ENCODE results near the gene RGS7.
"Not testable (repeated sequence)": the region's sequence is repeated elsewhere in the genome, so short reads cannot be mapped to it uniquely, and the experiment has no call there.

The RGS7 gene

GRCh38 chr1:241007668-241008067, 349.3 kb downstream of the RGS7 start:
- H3K4me1 ChIP-seq (ENCODE audit: insufficient read depth, low read length) = peaks cover 27% of the 10 kb centered on the region
- no peak overlapping the region for H3K4me3 ChIP-seq (ENCODE audit: low read length)
- H3K9ac ChIP-seq (ENCODE audit: low read depth, low read length) = no peak overlapping the region
- H3K9me3 ChIP-seq (ENCODE audit: insufficient read depth, low read depth, low read length) = no peaks in the 10 kb centered on the region
- no peaks in the 10 kb centered on the region for H3K36me3 ChIP-seq (ENCODE audit: insufficient read depth, low read depth, low read length)
- no peak overlapping the region for H3K27ac ChIP-seq (ENCODE audit: low read length)
- H3K27me3 ChIP-seq (ENCODE audit: insufficient read depth, low read length) = no peaks in the 10 kb centered on the region

DNA sequence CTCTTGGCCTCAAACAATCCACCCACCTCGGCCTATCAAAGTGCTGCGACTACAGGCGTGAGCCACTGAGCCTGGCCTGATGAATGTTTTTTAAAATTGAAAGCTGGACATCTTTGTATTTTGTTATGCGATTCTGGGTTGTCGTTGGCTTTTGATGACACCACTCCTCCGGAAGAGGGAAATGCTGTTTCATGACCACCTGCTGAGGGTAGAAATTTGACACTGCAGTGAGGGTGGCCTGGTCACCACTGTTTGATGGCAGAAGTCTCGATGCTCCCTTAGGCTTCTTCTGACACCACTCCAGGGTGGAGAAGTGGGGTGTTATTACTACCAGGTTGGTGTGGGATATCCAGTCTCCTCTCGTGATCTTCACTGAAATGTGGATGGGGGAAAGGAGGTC, 357.2 kb downstream of the RGS7 start:
- H3K9me3 ChIP-seq (ENCODE audit: insufficient read depth, low read depth, low read length) = no peaks in the 10 kb centered on the region
- no peaks in the 10 kb centered on the region for H3K4me1 ChIP-seq (ENCODE audit: insufficient read depth, low read length)
- no peak overlapping the region for H3K27ac ChIP-seq (ENCODE audit: low read length)
- no peak overlapping the region for H3K9ac ChIP-seq (ENCODE audit: low read depth, low read length)
- no peak overlapping the region for H3K4me3 ChIP-seq (ENCODE audit: low read length)
- no peaks in the 10 kb centered on the region for H3K36me3 ChIP-seq (ENCODE audit: insufficient read depth, low read depth, low read length)
- no peaks in the 10 kb centered on the region for H3K27me3 ChIP-seq (ENCODE audit: insufficient read depth, low read length)

GRCh38 chr1:240998441-240999015, 358.5 kb downstream of the RGS7 start:
- no peak overlapping the region for H3K27ac ChIP-seq (ENCODE audit: low read length)
- H3K4me1 ChIP-seq (ENCODE audit: insufficient read depth, low read length) = no peaks in the 10 kb centered on the region
- H3K9me3 ChIP-seq (ENCODE audit: insufficient read depth, low read depth, low read length) = no peaks in the 10 kb centered on the region
- H3K27me3 ChIP-seq (ENCODE audit: insufficient read depth, low read length) = no peaks in the 10 kb centered on the region
- no peaks in the 10 kb centered on the region for H3K36me3 ChIP-seq (ENCODE audit: insufficient read depth, low read depth, low read length)
- H3K9ac ChIP-seq (ENCODE audit: low read depth, low read length) = no peak overlapping the region
- H3K4me3 ChIP-seq (ENCODE audit: low read length) = no peak overlapping the region

DNA sequence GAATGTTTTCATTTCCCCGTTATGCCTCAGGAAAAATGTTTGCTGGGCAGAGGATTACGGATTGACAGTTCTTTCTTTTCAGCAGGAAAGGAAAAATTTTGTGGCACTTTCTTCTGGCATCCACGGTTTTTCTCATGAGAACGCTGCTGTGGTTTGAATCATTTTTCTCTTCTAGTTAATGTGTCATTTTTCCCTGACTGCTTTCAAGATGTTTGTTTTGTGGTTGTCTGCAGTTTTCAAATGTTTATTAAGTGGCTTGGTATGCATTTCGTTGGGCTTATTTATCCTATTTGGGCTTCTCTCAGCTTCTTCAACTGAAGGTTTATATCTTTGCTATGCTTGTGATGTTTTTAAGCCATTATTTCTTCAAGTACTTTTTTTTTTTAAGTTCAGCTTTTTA, 359.0 kb downstream of the RGS7 start:
- no peaks in the 10 kb centered on the region for H3K27me3 ChIP-seq (ENCODE audit: insufficient read depth, low read length)
- no peak overlapping the region for H3K4me3 ChIP-seq (ENCODE audit: low read length)
- no peaks in the 10 kb centered on the region for H3K4me1 ChIP-seq (ENCODE audit: insufficient read depth, low read length)

DNA sequence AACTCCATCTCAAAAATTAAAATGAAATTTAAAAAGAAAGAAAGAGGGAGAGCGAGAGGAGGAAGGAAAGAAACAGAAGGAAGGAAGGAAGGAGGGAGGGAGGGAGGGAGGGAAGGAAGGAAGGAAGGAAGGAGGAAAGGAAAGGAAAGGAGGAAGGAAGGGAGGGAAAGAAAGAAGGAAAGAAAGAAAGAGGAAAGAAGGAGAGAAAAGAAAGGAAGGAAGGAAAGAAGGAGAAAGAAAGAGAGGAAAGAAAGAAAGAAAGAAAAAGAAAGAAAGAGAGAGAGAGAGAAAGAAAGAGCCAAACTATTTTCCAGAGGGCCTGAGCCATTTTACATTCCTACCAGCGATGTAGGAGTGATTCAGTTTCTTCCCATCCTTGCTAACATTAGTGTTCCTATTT, 364.0 kb downstream of the RGS7 start:
- Histone ChIP-seq H3K9ac (ENCODE audit: low read depth, low read length) (no peak overlapping the region), H3K4me1 (ENCODE audit: insufficient read depth, low read length) (peaks cover 2% of the 10 kb centered on the region; the same call in 1 of the 2 replicates), H3K4me3 (ENCODE audit: low read length) (no peak overlapping the region), H3K27me3 (ENCODE audit: insufficient read depth, low read length) (no peaks in the 10 kb centered on the region), H3K9me3 (ENCODE audit: insufficient read depth, low read depth, low read length) (no peaks in the 10 kb centered on the region), H3K27ac (ENCODE audit: low read length) (no peak overlapping the region), H3K36me3 (ENCODE audit: insufficient read depth, low read depth, low read length) (no peaks in the 10 kb centered on the region)

More for the DNA sequence above, 359.0 kb downstream of the RGS7 start:
- Histone ChIP-seq H3K27ac (ENCODE audit: low read length) (no peak overlapping the region), H3K9ac (ENCODE audit: low read depth, low read length) (no peak overlapping the region), H3K36me3 (ENCODE audit: insufficient read depth, low read depth, low read length) (no peaks in the 10 kb centered on the region), H3K9me3 (ENCODE audit: insufficient read depth, low read depth, low read length) (no peaks in the 10 kb centered on the region)

GRCh38 chr1:240991230-240991629, 365.8 kb downstream of the RGS7 start:
- Histone ChIP-seq H3K36me3 (ENCODE audit: insufficient read depth, low read depth, low read length) (no peaks in the 10 kb centered on the region), H3K4me1 (ENCODE audit: insufficient read depth, low read length) (peaks cover 2% of the 10 kb centered on the region; the same call in 1 of the 2 replicates), H3K9me3 (ENCODE audit: insufficient read depth, low read depth, low read length) (no peaks in the 10 kb centered on the region), H3K4me3 (ENCODE audit: low read length) (no peak overlapping the region), H3K27ac (ENCODE audit: low read length) (no peak overlapping the region), H3K9ac (ENCODE audit: low read depth, low read length) (no peak overlapping the region), H3K27me3 (ENCODE audit: insufficient read depth, low read length) (no peaks in the 10 kb centered on the region)

- H3K9ac ChIP-seq (ENCODE audit: low read depth, low read length) = no peak overlapping the region
- H3K4me1 ChIP-seq (ENCODE audit: insufficient read depth, low read length) = peaks cover 6% of the 10 kb centered on the region; the same call in 1 of the 2 replicates
- H3K27ac ChIP-seq (ENCODE audit: low read length) = no peak overlapping the region
- H3K4me3 ChIP-seq (ENCODE audit: low read length) = no peak overlapping the region
- H3K27me3 ChIP-seq (ENCODE audit: insufficient read depth, low read length) = no peaks in the 10 kb centered on the region
- no peaks in the 10 kb centered on the region for H3K9me3 ChIP-seq (ENCODE audit: insufficient read depth, low read depth, low read length)
- H3K36me3 ChIP-seq (ENCODE audit: insufficient read depth, low read depth, low read length) = no peaks in the 10 kb centered on the region
Observed at GRCh38 chr1:240987928-240988327, 369.1 kb downstream of the RGS7 start.

DNA sequence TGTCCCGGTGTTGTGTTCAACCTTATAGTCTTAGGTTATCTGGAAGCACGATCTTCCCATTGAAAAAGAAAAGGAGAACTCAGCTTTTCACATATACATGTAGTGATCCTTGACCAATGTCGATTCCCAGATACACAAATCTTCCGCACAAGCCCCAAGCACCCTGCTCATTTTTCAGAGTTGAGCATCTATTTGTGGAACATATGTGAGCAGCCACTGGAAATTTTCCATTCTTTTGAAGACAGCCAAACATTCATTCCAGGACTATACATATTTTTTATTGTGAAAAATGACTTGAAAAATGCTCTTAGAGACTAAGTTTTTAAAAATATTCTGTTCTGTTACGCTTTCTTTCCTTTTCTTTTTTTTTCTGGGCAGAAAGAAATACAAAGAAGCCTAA, 371.9 kb downstream of the RGS7 start:
- peaks cover 4% of the 10 kb centered on the region; the same call in 1 of the 2 replicates for H3K4me1 ChIP-seq (ENCODE audit: insufficient read depth, low read length)
- no peaks in the 10 kb centered on the region for H3K36me3 ChIP-seq (ENCODE audit: insufficient read depth, low read depth, low read length)
- no peaks in the 10 kb centered on the region for H3K27me3 ChIP-seq (ENCODE audit: insufficient read depth, low read length)
- no peak overlapping the region for H3K9ac ChIP-seq (ENCODE audit: low read depth, low read length)
- no peak overlapping the region for H3K4me3 ChIP-seq (ENCODE audit: low read length)
- H3K27ac ChIP-seq (ENCODE audit: low read length) = no peak overlapping the region
- no peaks in the 10 kb centered on the region for H3K9me3 ChIP-seq (ENCODE audit: insufficient read depth, low read depth, low read length)

DNA sequence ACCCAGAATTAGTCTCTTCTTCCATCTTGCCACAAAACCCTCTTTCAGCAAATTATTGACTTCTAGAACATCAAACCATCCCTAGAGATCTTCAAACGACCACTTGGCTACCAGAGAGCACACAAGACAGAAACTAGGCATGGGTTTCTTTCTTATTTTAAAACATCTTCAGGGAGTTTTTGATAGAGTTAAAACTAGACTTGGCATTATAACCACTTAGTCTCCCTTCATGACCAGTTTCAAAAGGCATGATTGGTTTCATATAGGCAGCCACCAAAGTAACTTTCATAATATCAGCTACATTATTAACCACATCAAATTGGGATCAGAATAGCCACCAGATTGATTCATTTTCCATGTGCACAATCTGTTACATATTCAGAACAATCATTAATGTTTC, 376.7 kb downstream of the RGS7 start:
- H3K4me3 ChIP-seq (ENCODE audit: low read length) = no peak overlapping the region
- H3K9ac ChIP-seq (ENCODE audit: low read depth, low read length) = no peak overlapping the region
- H3K36me3 ChIP-seq (ENCODE audit: insufficient read depth, low read depth, low read length) = no peaks in the 10 kb centered on the region
- H3K4me1 ChIP-seq (ENCODE audit: insufficient read depth, low read length) = peaks cover 4% of the 10 kb centered on the region; the same call in 1 of the 2 replicates
- H3K27ac ChIP-seq (ENCODE audit: low read length) = no peak overlapping the region
- no peaks in the 10 kb centered on the region for H3K9me3 ChIP-seq (ENCODE audit: insufficient read depth, low read depth, low read length)
- no peaks in the 10 kb centered on the region for H3K27me3 ChIP-seq (ENCODE audit: insufficient read depth, low read length)

DNA sequence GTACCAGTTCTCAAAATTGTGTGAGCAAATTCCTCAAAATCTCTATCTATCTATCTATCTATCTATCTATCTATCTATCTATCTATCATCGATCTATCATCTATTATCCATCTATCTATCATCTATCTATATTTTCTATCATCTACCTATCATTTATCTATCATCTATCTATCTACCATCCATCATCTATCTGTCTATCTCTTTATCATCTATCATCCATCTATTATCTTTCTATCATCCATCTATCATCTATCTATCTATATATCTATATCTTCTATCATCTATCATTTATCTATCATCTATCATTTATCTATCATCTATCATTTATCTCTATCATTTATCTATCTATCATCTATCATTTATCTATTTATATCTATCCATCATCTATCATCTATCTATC, 380.3 kb downstream of the RGS7 start:
- no peaks in the 10 kb centered on the region for H3K36me3 ChIP-seq (ENCODE audit: insufficient read depth, low read depth, low read length)
- H3K4me1 ChIP-seq (ENCODE audit: insufficient read depth, low read length) = no peaks in the 10 kb centered on the region
- H3K27ac ChIP-seq (ENCODE audit: low read length) = no peak overlapping the region
- H3K9ac ChIP-seq (ENCODE audit: low read depth, low read length) = no peak overlapping the region
- H3K9me3 ChIP-seq (ENCODE audit: insufficient read depth, low read depth, low read length) = no peaks in the 10 kb centered on the region
- no peaks in the 10 kb centered on the region for H3K27me3 ChIP-seq (ENCODE audit: insufficient read depth, low read length)
- H3K4me3 ChIP-seq (ENCODE audit: low read length) = no peak overlapping the region

DNA sequence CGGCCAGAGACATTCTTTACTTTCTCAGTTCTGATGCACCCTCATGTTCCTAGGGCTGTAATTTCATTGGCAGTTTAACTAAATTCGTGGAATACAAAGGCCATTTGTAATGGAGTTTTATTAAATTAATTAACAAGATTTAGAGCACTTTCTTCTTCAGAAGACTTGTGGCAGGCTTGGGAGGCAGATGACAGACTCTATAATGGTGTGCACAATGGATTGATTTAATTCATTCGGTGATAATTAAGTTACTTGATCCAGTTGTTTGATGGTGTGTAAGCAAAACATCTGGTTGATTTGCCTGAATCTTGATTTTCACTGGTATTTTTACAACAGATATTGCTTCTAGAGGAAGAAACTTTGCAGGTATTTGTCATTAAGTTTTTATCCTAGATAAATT, 383.1 kb downstream of the RGS7 start:
- Histone ChIP-seq H3K9me3 (ENCODE audit: insufficient read depth, low read depth, low read length) (no peaks in the 10 kb centered on the region), H3K4me3 (ENCODE audit: low read length) (no peak overlapping the region), H3K27ac (ENCODE audit: low read length) (no peak overlapping the region), H3K4me1 (ENCODE audit: insufficient read depth, low read length) (peaks cover 18% of the 10 kb centered on the region; the same call in 1 of the 2 replicates), H3K9ac (ENCODE audit: low read depth, low read length) (no peak overlapping the region), H3K36me3 (ENCODE audit: insufficient read depth, low read depth, low read length) (no peaks in the 10 kb centered on the region), H3K27me3 (ENCODE audit: insufficient read depth, low read length) (no peaks in the 10 kb centered on the region)

DNA sequence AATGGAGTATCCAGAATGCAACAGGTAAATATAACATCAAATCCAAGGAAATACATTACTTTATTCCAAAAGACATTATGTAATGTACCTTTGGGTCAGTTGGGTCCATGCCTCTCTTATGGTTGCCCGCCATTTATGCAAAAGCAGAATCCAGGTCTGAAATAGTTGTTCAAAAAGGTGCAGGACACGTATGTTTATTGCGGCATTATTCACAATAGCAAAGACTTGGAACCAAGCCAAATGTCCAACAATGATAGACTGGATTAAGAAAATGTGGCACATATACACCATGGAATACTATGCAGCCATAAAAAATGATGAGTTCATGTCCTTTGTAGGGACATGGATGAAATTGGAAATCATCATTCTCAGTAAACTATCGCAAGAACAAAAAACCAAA, 384.9 kb downstream of the RGS7 start:
- H3K4me1 ChIP-seq (ENCODE audit: insufficient read depth, low read length) = peaks cover 18% of the 10 kb centered on the region; the same call in 1 of the 2 replicates
- H3K9me3 ChIP-seq (ENCODE audit: insufficient read depth, low read depth, low read length); H3K27ac ChIP-seq (ENCODE audit: low read length); H3K36me3 ChIP-seq (ENCODE audit: insufficient read depth, low read depth, low read length); H3K4me3 ChIP-seq (ENCODE audit: low read length); H3K9ac ChIP-seq (ENCODE audit: low read depth, low read length); H3K27me3 ChIP-seq (ENCODE audit: insufficient read depth, low read length): not testable (repeated sequence)
